ENCODE data around the gene KRT86.
"Not testable (repeated sequence)": the region's sequence is repeated elsewhere in the genome, so short reads cannot be mapped to it uniquely, and the experiment has no call there.

Gene KRT86

GRCh38 chr12:52296572-52297215 lies 22.2 kb downstream of the KRT86 start:
- no peak for DNase-seq

GRCh38 chr12:52298677-52299190 lies 24.3 kb downstream of the KRT86 start:
- DNase-seq = no peak

GRCh38 chr12:52300796-52301691 lies 26.6 kb downstream of the KRT86 start:
- no peak for DNase-seq

- DNase-seq = not testable (repeated sequence)
These were observed 27.3 kb downstream of the KRT86 start for GRCh38 chr12:52301721-52302120.

- not testable (repeated sequence) for DNase-seq
These were observed 27.9 kb downstream of the KRT86 start for GRCh38 chr12:52302242-52302914.

- DNase-seq = not testable (repeated sequence)
These were observed 30.5 kb downstream of the KRT86 start for GRCh38 chr12:52304941-52305411.

- DNase-seq = no peak
These were observed 31.7 kb downstream of the KRT86 start for GRCh38 chr12:52305921-52306705.

- DNase-seq = no peak
These were observed 32.3 kb downstream of the KRT86 start for GRCh38 chr12:52306731-52307130.

- peak; percentile 10 for DNase-seq
These were observed 33.7 kb downstream of the KRT86 start for GRCh38 chr12:52307836-52308805.

- DNase-seq = no peak
These were observed 34.5 kb downstream of the KRT86 start for GRCh38 chr12:52308806-52309425.

GRCh38 chr12:52310622-52311284 lies 36.3 kb downstream of the KRT86 start:
- no peak for DNase-seq

GRCh38 chr12:52311285-52311648 lies 36.8 kb downstream of the KRT86 start:
- DNase-seq = no peak

- DNase-seq = no peak
These were observed 37.6 kb downstream of the KRT86 start for GRCh38 chr12:52312086-52312485.

GRCh38 chr12:52313461-52313860 lies 39.0 kb downstream of the KRT86 start:
- DNase-seq = no peak

- DNase-seq = no peak
These were observed 39.5 kb downstream of the KRT86 start for GRCh38 chr12:52313926-52314325.

- DNase-seq = no peak
These were observed 40.1 kb downstream of the KRT86 start for GRCh38 chr12:52314511-52314910.

GRCh38 chr12:52315721-52316120 lies 41.3 kb downstream of the KRT86 start:
- not testable (repeated sequence) for DNase-seq

GRCh38 chr12:52316290-52316689 lies 41.8 kb downstream of the KRT86 start:
- no peak for DNase-seq

GRCh38 chr12:52316701-52317100 lies 42.3 kb downstream of the KRT86 start:
- no peak for DNase-seq

- DNase-seq = no peak
These were observed 43.1 kb downstream of the KRT86 start for GRCh38 chr12:52317468-52318052.

Measured in activated gamma-delta T cell treated with Interleukin-2 at 50 U/mL for 16 hours (primary cell).